ENCODE measurements around the gene KRTAP19-1.

KRTAP19-1 gene

DNA sequence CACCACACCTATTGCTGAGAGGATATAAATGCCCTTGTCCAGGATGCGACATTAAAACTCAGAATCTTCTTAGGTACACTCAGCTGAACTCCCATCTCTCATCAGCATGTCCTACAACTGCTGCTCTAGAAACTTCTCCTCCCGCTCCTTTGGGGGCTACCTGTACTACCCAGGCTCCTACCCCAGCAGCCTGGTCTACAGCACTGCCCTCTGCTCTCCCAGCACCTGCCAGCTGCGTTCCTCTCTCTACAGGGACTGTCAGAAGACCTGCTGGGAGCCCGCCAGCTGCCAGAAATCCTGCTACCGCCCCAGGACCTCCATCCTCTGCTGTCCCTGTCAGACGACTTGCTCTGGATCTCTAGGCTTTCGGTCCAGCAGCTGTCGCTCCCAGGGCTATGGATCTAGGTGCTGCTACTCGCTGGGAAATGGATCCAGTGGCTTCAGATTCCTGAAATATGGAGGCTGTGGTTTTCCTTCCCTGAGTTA, 50.0 kb downstream of the KRTAP19-1 start, which contains the start of gene KRTAP13-4:
Gene KRTAP13-4, plus strand, starts transcription at position 51 of the 486 bp plus-strand sequence. Its CDS starts 56 bp downstream, at position 107.
- TF ChIP-seq, protein P1, sequence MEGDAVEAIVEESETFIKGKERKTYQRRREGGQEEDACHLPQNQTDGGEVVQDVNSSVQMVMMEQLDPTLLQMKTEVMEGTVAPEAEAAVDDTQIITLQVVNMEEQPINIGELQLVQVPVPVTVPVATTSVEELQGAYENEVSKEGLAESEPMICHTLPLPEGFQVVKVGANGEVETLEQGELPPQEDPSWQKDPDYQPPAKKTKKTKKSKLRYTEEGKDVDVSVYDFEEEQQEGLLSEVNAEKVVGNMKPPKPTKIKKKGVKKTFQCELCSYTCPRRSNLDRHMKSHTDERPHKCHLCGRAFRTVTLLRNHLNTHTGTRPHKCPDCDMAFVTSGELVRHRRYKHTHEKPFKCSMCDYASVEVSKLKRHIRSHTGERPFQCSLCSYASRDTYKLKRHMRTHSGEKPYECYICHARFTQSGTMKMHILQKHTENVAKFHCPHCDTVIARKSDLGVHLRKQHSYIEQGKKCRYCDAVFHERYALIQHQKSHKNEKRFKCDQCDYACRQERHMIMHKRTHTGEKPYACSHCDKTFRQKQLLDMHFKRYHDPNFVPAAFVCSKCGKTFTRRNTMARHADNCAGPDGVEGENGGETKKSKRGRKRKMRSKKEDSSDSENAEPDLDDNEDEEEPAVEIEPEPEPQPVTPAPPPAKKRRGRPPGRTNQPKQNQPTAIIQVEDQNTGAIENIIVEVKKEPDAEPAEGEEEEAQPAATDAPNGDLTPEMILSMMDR (IDR thresholded peaks at IDR 0.05; ENCODE audit: borderline replicate concordance, insufficient read depth, low read depth, low read length) = no peak
- H3K4me3 ChIP-seq (ENCODE audit: low read depth, low read length) = no peak within 1 kb of the TSS
